ENCODE data around the gene PIK3R6. TPM values are rescaled to one million over a fixed set of nuclear protein-coding genes. Genes with fewer than 3 reads are reported as not detected.
"Not testable (repeated sequence)": the region's sequence is repeated elsewhere in the genome, so short reads cannot be mapped to it uniquely, and the experiment has no call there.

PIK3R6 gene
- total RNA-seq, 2 donors from 2014 or later, result 1.1 to 2.1 TPM

DNA sequence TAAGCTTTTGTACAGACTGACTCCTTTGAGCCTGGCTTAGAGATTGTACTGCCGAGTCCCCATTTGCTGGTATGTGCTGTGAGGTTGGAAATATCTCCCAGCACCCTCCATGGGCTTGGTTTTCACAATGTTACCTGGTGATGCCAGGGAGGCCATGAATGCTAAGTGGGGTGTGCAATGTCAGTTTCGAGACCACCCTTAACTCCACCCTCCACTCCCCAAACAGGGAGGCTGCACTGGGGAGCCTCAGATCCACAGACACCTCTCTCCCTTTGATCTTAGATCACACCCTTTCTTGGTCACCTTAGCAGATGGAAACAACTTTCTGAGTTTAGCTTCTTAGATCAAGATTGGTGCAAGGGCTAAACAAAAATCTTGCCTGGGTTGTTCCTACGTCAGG is 28.6 kb upstream of the PIK3R6 start:
- intact Hi-C loops (cut with DNase I), result no loop called here
- no peak for DNase-seq (ENCODE audit: low spot score)

DNA sequence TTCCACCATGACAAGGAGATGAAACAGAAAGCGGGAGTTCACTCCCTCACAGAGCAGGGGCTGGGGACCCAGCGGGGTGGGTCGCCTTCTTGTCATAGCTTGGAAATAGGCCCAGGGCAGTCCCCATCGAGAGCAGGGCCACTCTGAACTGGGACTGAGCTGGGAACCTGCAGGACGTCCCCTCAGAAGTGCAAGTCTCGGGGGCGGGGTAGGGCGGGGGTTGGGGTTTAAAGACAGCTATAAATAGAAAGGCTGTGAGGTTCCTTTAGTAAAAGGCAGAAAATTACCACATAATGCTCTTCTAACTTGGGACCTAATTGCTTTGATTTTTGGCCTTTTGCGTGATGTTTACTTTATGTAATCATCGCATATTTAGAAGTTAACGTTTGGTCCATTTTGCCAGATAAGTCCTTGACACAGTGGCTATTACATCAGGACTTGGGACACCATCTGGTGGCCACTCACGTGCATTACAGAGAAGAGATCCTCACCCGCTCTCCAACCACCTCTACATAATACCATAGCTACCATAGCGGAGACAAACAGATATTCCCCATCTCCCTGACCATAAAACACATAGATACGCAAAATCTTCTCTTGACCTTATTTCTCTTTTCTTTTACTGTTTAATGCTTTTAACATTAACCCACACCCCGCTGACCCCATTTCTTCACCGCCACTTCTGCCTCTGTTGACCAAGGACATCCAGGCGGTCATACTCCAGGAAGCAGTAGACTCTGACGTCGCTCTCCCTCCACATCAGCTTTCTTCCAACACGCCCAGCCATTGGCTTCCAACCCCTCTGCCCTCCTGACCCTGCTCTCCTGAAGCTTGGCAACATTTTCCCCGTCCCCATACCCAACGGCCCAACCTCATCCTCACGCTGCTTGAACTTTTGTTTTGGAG is 27.5 kb upstream of the PIK3R6 start:
- intact Hi-C loops (cut with DNase I), result no loop called here
- DNase-seq (ENCODE audit: low spot score), result no peak

DNA sequence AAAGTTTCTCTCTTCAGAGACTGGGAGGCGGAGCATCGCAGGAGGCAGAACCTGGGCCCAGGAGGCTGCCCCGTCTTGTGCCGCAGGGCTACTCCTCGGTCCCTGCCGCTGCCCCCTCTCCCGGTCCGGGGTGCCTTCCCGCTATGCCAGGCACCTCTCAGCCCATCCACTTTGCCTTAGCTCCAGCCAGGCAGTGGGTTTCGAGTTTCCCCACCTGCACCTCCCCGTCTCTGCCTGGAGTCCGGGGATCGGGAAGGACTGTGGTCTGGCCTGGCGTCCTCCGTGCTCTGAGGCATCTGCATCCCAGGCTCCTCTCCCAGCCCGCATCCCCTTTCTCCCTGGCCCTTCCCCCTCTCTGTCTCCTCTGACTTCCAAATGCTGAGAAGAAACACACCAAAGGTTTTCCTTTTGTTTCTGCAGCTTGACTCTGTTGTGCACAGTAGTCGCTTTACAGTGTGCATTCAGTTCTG is 26.8 kb upstream of the PIK3R6 start:
- no peak for DNase-seq (ENCODE audit: low spot score)
- intact Hi-C loops (cut with DNase I), result no loop called here

DNA sequence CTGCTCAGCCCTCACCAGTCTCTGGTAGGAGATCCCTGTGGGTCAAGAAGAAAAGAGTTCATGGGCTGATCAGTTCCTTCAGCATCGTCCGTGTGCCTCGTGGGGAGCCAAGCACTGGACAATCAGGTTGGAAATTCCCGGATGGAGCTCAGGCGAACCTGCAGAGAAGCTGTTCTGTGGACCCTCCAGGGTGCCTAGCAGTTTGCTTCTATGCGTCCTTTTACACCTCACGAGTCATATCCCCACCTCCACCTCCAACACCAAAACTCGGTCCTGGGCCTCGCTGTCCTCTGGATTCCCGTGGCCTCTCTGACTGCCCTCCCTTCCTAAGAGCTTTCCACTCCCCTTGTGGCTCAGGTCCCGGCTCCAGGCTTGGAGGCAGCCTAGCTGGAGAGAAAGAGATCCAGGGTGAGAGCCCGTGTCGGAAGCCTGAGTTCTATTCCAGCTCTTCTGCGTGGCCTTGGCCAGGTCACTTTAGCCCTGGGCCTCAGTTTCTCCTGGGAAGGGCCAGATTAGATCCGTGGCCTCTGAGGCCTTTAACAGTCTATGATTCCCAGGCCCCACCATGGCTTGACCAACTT is 26.2 kb upstream of the PIK3R6 start:
- intact Hi-C loops (cut with DNase I), result no loop called here
- no peak for DNase-seq (ENCODE audit: low spot score)

DNA sequence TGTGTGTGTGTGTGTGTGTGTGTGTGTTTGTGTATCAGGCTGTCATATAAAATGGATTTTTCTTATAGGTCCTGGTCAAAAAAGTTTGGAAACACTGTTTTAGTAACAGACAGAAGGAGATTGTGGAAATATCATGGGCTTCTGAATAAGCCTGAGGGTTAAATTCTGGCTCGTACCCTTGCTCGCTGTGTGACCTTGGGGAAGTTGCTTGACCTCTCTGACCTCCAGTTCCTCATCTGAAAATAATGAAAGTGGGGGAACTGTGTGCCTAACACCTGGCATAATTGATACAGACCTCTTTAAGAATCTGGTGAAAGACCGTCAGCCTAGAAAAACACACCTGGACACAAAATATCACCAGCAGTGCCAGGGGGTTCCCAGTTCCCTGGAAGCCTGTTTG is 25.6 kb upstream of the PIK3R6 start:
- intact Hi-C loops (cut with DNase I), result no loop called here
- DNase-seq (ENCODE audit: low spot score), result no peak

DNA sequence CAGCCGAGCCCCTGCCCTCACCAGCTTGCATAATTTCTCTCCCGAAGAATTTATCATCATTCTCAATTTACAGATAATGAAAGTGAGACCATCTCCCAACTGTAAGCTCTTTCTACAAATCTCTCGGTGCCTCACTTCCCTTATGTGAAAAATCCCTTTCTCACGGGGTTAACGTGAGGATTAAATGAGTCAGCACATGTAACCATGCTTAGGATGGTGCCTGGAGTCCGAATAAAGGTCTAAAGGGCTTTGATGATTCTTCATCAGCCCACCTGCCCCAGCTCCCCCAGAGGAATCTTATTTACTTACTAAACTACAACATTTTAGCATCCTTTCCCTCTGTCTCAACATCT is 24.8 kb upstream of the PIK3R6 start:
- no peak for DNase-seq (ENCODE audit: low spot score)
- intact Hi-C loops (cut with DNase I), result no loop called here

- intact Hi-C loops (cut with DNase I), result no loop called here
- no peak for DNase-seq (ENCODE audit: low spot score)
Observed at GRCh38 chr17:8890671-8891070, 23.2 kb upstream of the PIK3R6 start.

DNA sequence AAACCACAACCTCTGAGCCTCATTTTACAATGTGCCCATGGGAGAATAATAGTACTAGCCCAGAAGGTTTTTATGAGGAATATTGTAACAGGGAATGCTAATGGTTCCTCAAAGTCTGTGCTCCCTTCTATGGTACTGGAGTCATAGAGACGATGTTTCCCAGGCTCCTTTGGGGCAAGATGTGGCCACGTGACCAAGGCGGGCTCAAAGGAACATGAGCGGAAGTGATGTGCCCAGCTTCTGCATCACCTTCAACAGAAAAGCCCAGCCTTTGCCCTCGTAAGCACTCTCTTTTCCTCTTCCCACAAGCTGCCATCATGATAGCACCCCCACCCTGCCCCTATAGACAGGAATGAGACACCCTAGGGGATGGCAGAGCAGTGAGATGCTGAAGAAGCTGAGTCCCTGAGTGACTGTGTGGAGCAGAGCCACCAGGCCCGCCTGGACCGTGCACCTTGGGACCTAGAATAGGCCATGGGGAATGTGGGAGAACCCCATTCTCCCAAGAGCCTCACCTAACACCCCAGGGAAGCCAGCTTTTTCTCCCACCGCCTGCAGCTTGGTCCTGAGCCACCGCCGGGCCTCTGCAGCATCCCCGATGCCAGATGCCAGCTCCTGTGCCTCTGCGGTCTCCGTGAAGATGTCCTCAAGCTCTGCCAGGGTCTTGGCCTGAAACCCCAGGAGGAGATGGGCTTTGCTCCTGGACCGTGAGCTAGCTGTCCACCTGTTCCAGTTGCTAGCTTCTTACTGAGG is 22.2 kb upstream of the PIK3R6 start:
- intact Hi-C loops (cut with DNase I), result no loop called here

GRCh38 chr17:8888704-8889302 is 21.3 kb upstream of the PIK3R6 start:
- DNase-seq (ENCODE audit: low spot score), result no peak
- intact Hi-C loops (cut with DNase I), result no loop called here

More for the DNA sequence above, 22.2 kb upstream of the PIK3R6 start:
- no peak for DNase-seq (ENCODE audit: low spot score)

DNA sequence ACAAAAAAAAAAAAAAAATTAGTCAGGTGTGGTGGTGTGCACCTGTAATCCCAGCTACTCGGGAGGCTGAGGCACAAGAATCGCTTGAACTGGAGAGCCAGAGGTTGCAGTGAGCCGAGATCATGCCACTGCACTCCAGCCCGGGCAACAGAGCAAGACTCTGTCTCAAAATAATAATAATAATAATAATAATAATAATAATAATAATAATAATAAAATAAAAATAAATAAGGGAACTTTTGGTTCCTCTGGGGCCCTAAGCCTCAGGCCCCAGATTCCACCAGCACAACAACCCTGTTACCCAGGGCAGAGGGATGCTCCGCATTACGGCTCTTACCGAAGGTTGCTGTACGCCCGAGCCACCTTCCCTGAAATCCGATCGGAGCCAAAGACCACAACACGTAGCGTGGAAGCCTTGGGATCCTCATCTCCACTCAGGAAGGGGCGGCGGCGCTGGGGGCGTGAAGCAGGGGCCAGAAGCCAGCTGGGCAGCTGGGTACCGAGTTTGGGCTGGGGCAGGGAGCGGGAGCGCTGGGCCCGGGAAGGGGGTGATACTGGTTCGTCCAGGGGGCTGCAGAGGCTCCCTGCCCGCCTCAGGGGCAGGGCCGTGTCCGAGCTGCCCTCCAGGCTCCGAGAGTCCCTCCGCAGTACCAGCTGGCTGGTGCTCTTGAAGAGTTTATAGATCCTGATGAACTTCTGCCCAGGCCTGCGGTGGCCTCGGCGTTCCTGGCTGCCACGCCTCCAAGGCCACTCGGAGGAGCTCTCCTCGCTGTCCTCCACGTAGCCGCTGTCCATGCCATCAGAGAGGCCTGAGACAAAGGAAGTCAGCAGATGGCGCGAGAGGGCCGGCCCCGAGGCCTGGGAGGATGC is 20.6 kb upstream of the PIK3R6 start:
- intact Hi-C loops (cut with DNase I), result no loop called here
- DNase-seq (ENCODE audit: low spot score), result no peak

DNA sequence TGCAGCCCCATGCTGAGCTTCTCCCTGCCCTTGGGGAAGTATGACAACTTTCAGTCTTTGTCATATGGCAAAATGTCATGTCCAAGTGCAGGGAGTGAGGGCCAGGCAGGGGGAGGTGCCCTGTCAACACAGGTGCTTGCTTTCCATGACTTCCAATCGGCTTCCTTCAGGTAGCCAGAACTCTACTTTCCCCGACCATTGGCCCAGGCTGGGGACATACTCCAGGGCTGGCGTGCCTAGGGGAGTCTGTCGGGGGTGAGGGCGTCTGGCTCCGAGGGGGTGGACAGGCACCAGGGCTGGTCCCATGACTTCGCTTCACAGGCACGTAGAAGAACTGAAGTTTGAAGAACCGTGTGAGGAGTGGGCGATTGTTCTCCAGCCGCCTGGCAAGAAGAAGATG is 19.8 kb upstream of the PIK3R6 start:
- DNase-seq (ENCODE audit: low spot score), result no peak
- intact Hi-C loops (cut with DNase I), result no loop called here

DNA sequence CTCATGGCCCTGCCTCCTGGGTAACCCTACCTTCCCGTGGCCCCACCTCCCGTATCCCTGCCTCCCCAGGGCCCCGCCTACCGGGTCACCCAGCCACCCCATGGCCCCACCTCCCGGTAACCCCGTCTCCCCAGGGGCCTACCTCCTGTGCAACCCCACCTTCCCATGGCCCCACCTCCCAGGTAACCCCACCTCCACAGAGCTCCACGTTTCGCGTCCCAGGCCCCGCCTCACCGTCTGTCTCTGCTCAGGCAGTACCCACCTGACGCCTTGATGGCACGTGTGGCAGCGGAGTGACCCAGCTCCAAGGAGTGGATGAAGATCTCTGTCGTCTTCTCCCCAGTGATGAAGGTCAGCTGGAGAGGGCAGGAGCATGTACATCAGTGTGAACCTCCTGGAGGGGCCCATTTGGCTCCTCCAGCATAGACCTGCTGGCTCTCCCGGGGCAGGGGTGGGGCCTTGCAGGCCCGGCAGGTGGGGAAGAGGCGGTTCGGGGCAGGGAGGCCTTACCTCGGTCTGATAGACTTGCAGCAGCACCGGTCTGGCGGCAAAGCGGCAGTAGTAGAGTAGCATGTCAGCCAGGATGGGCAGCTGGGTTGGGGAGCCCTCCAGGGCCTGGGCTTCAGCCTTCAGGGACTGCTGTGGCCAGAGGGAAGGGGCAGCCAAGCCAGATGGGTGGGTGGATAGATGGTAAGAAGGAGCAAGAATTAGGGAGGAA is 18.7 kb upstream of the PIK3R6 start:
- intact Hi-C loops (cut with DNase I), result no loop called here
- no peak for DNase-seq (ENCODE audit: low spot score)

- intact Hi-C loops (cut with DNase I); DNase-seq (ENCODE audit: low spot score): not testable (repeated sequence)
Observed at GRCh38 chr17:8885163-8885966, 17.9 kb upstream of the PIK3R6 start.

- DNase-seq (ENCODE audit: low spot score), result no peak
- intact Hi-C loops (cut with DNase I), result no loop called here
Observed at GRCh38 chr17:8884336-8884990, 17.0 kb upstream of the PIK3R6 start.

- no peak for DNase-seq (ENCODE audit: low spot score)
- intact Hi-C loops (cut with DNase I), result no loop called here
Observed at GRCh38 chr17:8883353-8883752, 15.9 kb upstream of the PIK3R6 start.

DNA sequence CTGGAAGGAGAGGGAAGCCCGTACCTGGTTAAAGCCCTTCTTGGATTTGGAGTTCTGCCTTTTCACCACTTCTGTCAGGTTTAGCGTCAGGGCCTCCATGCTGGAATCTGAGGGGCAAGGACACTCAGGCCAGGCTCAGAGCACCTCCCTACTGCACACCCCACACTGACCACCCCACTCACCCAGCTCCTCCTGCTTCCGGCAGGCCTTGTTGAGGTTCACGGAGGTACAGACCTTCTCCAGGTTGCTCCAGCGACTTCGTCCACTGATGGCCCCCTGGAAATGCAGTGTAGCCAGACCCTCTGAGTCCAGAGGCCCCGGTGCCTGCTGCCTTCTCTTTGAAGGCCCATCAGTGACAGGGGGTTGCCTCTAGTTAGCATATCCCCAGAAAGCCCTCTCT is 14.1 kb upstream of the PIK3R6 start:
- intact Hi-C loops (cut with DNase I), result no loop called here
- DNase-seq (ENCODE audit: low spot score), result no peak

DNA sequence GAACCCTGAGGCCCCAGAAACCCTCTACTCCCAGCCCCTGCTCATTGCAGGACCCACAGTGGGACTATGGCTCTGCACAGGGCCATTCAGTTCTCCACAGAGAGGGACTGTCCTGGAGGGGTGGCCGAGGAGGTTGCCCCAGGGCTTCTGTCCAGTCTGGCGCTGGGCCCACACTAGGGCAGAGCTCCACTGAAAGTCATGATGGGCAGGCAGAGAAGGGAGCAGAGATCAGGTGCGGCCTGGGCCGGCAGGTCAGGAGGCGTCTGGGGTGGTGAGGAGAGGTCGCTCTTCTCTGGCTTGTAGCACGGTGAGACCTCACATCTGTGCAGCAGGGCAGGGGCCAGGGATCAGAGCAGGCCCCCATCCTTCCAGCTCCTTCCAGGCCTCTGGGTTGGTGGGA is 13.0 kb upstream of the PIK3R6 start:
- intact Hi-C loops (cut with DNase I), result no loop called here
- DNase-seq (ENCODE audit: low spot score), result no peak
